Measurements from ENCODE around the gene STK39.

- TF ChIP-seq CTCF (optimal IDR thresholded peaks at IDR 0.05 in 1 of 3, IDR thresholded peaks at IDR 0.05 in 1 of 3, conservative IDR thresholded peaks at IDR 0.05 in 1 of 3; ENCODE audit: extremely low read depth in 1 of 3, insufficient read depth in 2 of 3, low read length in 3 of 3) = no peak
- no peak for TF ChIP-seq EZH2 (IDR thresholded peaks at IDR 0.05; ENCODE audit: low read length)
These were observed 38.7 kb downstream of the STK39 start for GRCh38 chr2:168208652-168209051.
